ENCODE results near the gene PRKCE.
A peak's percentile ranks its signal among the peaks of the same experiment; 100 is the strongest.
"Not testable (repeated sequence)": the region's sequence is repeated elsewhere in the genome, so short reads cannot be mapped to it uniquely, and the experiment has no call there.

- not testable (repeated sequence) for TF ChIP-seq CTCF (IDR thresholded peaks at IDR 0.05)
- peak in 1 of 3 donors; percentile 30 for TF ChIP-seq POLR2A (IDR thresholded peaks at IDR 0.05)
Observed at GRCh38 chr2:45890371-45890646, 238.8 kb downstream of the PRKCE start.

Measured in body of pancreas (tissue), 4 donors.